Measurements from ENCODE around the gene ACAP1.

GRCh38 chr17:7329997-7330637 is 6.2 kb upstream of the ACAP1 start:
- TF ChIP-seq EZH2 (IDR thresholded peaks at IDR 0.05; ENCODE audit: borderline replicate concordance, low read length) = no peak
- TF ChIP-seq CTCF (conservative IDR thresholded peaks at IDR 0.05 in 1 of 2, IDR thresholded peaks at IDR 0.05 in 1 of 2; ENCODE audit: extremely low read depth in 1 of 2, insufficient read depth in 1 of 2, low read depth in 1 of 2, low read length in 2 of 2) = no peak

All from mammary epithelial cell (primary cell).